Measurements from ENCODE around the gene BEND6. TPM values are rescaled to one million over a fixed set of nuclear protein-coding genes. Genes with fewer than 3 reads are reported as not detected.
"Not testable (repeated sequence)": the region's sequence is repeated elsewhere in the genome, so short reads cannot be mapped to it uniquely, and the experiment has no call there.

The BEND6 gene
- polyA plus RNA-seq, 1 donor (not counting 4 experiments of a cell fraction or from before 2014, with no cell fraction given), result 1.0 TPM

DNA sequence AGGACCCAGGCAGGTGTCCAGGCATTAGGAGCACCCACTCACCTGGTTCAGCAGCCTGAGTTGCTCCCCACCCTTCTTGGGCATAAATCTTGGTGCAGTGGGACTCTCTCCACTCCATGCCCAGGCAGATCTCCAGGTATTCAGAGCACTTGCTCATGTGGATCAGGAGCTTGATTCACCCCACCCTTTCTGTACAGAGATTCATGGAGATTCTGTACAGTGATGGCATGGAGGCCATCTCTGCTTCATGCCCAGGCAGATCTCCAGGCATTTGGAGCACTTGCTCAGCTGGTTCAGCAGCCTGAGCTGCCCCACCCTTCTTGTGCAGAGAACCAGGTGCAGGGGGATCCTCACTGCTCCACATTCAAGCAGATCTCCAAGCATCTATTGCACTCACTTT, 44.1 kb downstream of the BEND6 start:
- Histone ChIP-seq H3K4me2 (ENCODE audit: control insufficient read depth, extremely low read depth, insufficient read depth, low read depth, low read length) (no peak overlapping the region), H3K4me1 (ENCODE audit: control insufficient read depth, extremely low read depth, insufficient read depth, low read length) (peaks cover 6% of the 10 kb centered on the region), H3K36me3 (ENCODE audit: control insufficient read depth in 2 of 2, extremely low read depth in 1 of 2, insufficient read depth in 2 of 2, low read length in 2 of 2) (no peaks in the 10 kb centered on the region), H3K27me3 (ENCODE audit: control insufficient read depth, extremely low read depth, insufficient read depth, low read length) (no peaks in the 10 kb centered on the region), H4K20me1 (ENCODE audit: control insufficient read depth, extremely low read depth, insufficient read depth, low read length) (no peaks in the 10 kb centered on the region), H3K4me3 (ENCODE audit: control insufficient read depth in 2 of 3, extremely low read depth in 1 of 3, insufficient read depth in 2 of 3, low read depth in 1 of 3, low read length in 3 of 3) (no peak overlapping the region), H3K9me3 (ENCODE audit: control insufficient read depth, low read depth, low read length) (peaks cover 4% of the 10 kb centered on the region), H3K79me2 (ENCODE audit: control insufficient read depth, insufficient read depth, low read length) (no peaks in the 10 kb centered on the region), H2AFZ (ENCODE audit: control insufficient read depth, low read length) (peak overlapping the region; percentile 41), H3K9ac (ENCODE audit: control insufficient read depth, extremely low read depth, insufficient read depth, low read length) (no peak overlapping the region), H3K9me1 (ENCODE audit: control insufficient read depth, extremely low read depth, insufficient read depth, low read length) (no peaks in the 10 kb centered on the region), H3K27ac (ENCODE audit: control insufficient read depth, insufficient read depth, low read length) (no peak overlapping the region)
- no peak for TF ChIP-seq CTCF (optimal IDR thresholded peaks at IDR 0.05 in 1 of 3, IDR thresholded peaks at IDR 0.05 in 1 of 3, conservative IDR thresholded peaks at IDR 0.05 in 1 of 3; ENCODE audit: extremely low read depth in 1 of 3, insufficient read depth in 2 of 3, low read length in 3 of 3)
- TF ChIP-seq EZH2 (IDR thresholded peaks at IDR 0.05; ENCODE audit: low read length), result no peak
- FAIRE-seq (peak; percentile 90), DNase-seq (ENCODE audit: low read depth, low spot score) (peak; percentile 72)
- dilution Hi-C loops (cut with MboI; ENCODE audit: extremely low pct_ligation_motif_present, low sequenced_read_pairs), result no loop called here

DNA sequence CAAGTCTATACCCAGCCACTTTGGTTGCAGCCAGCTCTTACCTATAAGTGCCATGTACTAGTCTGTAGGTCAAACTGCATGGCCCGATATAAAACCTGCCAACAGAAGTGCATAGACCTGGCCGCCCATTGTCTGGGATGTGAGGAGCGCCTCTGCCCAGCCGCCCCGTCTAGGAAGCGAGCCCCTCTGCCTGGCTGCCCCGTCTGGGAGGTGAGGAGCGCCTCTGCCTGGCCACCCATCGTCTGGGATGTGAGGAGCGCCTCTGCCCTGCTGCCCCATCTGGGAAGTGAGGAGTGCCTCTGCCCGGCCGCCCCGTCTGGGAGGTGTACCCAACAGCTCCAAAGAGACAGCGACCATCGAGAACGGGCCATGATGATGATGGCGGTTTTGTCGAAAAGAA, 44.8 kb downstream of the BEND6 start:
- H3K79me2 ChIP-seq (ENCODE audit: control insufficient read depth, insufficient read depth, low read length); H3K36me3 ChIP-seq (ENCODE audit: control insufficient read depth in 2 of 2, extremely low read depth in 1 of 2, insufficient read depth in 2 of 2, low read length in 2 of 2); H3K9ac ChIP-seq (ENCODE audit: control insufficient read depth, extremely low read depth, insufficient read depth, low read length); H3K4me1 ChIP-seq (ENCODE audit: control insufficient read depth, extremely low read depth, insufficient read depth, low read length); H4K20me1 ChIP-seq (ENCODE audit: control insufficient read depth, extremely low read depth, insufficient read depth, low read length); H3K4me3 ChIP-seq (ENCODE audit: control insufficient read depth in 2 of 3, extremely low read depth in 1 of 3, insufficient read depth in 2 of 3, low read depth in 1 of 3, low read length in 3 of 3); H3K9me1 ChIP-seq (ENCODE audit: control insufficient read depth, extremely low read depth, insufficient read depth, low read length); DNase-seq (ENCODE audit: low read depth, low spot score); H3K27ac ChIP-seq (ENCODE audit: control insufficient read depth, insufficient read depth, low read length); dilution Hi-C loops (cut with MboI; ENCODE audit: extremely low pct_ligation_motif_present, low sequenced_read_pairs); H3K27me3 ChIP-seq (ENCODE audit: control insufficient read depth, extremely low read depth, insufficient read depth, low read length); H2AFZ ChIP-seq (ENCODE audit: control insufficient read depth, low read length); H3K9me3 ChIP-seq (ENCODE audit: control insufficient read depth, low read depth, low read length); H3K4me2 ChIP-seq (ENCODE audit: control insufficient read depth, extremely low read depth, insufficient read depth, low read depth, low read length); FAIRE-seq: not testable (repeated sequence)

DNA sequence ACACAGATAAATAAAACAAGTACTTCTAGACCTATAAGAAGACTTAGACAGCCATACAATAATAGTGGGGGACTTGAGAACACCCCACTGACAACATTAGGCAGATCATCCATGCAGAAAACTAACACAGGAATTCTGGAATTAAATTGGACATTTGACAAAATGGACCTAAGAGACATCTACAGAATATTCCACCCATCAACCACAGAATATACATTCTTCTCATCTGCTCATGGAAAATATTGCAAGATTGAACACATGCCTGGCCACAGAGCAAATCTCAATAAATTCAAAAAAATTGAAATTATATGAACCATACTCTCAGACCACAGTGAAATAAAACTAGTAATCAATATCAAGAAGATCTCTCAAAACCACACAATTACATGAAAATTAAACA, 47.3 kb downstream of the BEND6 start:
- dilution Hi-C loops (cut with MboI; ENCODE audit: extremely low pct_ligation_motif_present, low sequenced_read_pairs), result no loop called here
- no peak overlapping the region for H3K4me3 ChIP-seq (ENCODE audit: control insufficient read depth in 2 of 3, extremely low read depth in 1 of 3, insufficient read depth in 2 of 3, low read depth in 1 of 3, low read length in 3 of 3)
- DNase-seq (ENCODE audit: low read depth, low spot score) (no peak), FAIRE-seq (no peak)
- H3K27me3 ChIP-seq (ENCODE audit: control insufficient read depth, extremely low read depth, insufficient read depth, low read length), result no peaks in the 10 kb centered on the region
- H3K9ac ChIP-seq (ENCODE audit: control insufficient read depth, extremely low read depth, insufficient read depth, low read length), result no peak overlapping the region
- H3K4me2 ChIP-seq (ENCODE audit: control insufficient read depth, extremely low read depth, insufficient read depth, low read depth, low read length), result no peak overlapping the region
- no peak for TF ChIP-seq CTCF (optimal IDR thresholded peaks at IDR 0.05 in 1 of 3, IDR thresholded peaks at IDR 0.05 in 1 of 3, conservative IDR thresholded peaks at IDR 0.05 in 1 of 3; ENCODE audit: extremely low read depth in 1 of 3, insufficient read depth in 2 of 3, low read length in 3 of 3)
- no peak for TF ChIP-seq EZH2 (IDR thresholded peaks at IDR 0.05; ENCODE audit: low read length)
- no peaks in the 10 kb centered on the region for H3K36me3 ChIP-seq (ENCODE audit: control insufficient read depth in 2 of 2, extremely low read depth in 1 of 2, insufficient read depth in 2 of 2, low read length in 2 of 2)
- H3K4me1 ChIP-seq (ENCODE audit: control insufficient read depth, extremely low read depth, insufficient read depth, low read length), result peaks cover 6% of the 10 kb centered on the region
- no peaks in the 10 kb centered on the region for H4K20me1 ChIP-seq (ENCODE audit: control insufficient read depth, extremely low read depth, insufficient read depth, low read length)
- no peaks in the 10 kb centered on the region for H3K9me1 ChIP-seq (ENCODE audit: control insufficient read depth, extremely low read depth, insufficient read depth, low read length)
- no peak overlapping the region for H3K27ac ChIP-seq (ENCODE audit: control insufficient read depth, insufficient read depth, low read length)
- H2AFZ ChIP-seq (ENCODE audit: control insufficient read depth, low read length), result no peak overlapping the region
- peaks cover 4% of the 10 kb centered on the region for H3K9me3 ChIP-seq (ENCODE audit: control insufficient read depth, low read depth, low read length)
- H3K79me2 ChIP-seq (ENCODE audit: control insufficient read depth, insufficient read depth, low read length), result no peaks in the 10 kb centered on the region

Measured in keratinocyte (primary cell).